Tibial artery (tissue), 4 donors: Measurements from ENCODE around the gene MRPS18C.

Experiments
- DNase-seq, 2 donors: peaks; one replicate each; pipeline ENCODE4 v3.0.0-alpha.2; 2019
- H3K27ac ChIP-seq, 2 donors: fragments of 200-600 bp; sonication (generic) in 1 of 2; 1 replicate in 1 of 2; 2 replicates in 1 of 2; pipeline ENCODE4 v1.5.1; 2018 to 2019; ENCODE audit warnings: mild to moderate bottlenecking in 1 of 2
- H3K27me3 ChIP-seq, 2 donors: fragments of 200-600 bp; sonication (generic) in 1 of 2; one replicate each; pipeline versions ENCODE4 v1.5.1 to v1.6.0; 2016 to 2019
- H3K36me3 ChIP-seq, 3 donors: fragments of 200-600 bp; sonication (generic) in 2 of 3; one replicate each; pipeline ENCODE4 v1.5.1; 2016 to 2019; ENCODE audit warnings: mild to moderate bottlenecking in 2 of 3
- H3K4me1 ChIP-seq, 4 donors: fragments of 200-600 bp; sonication (generic) in 2 of 4; 1 replicate in 3 of 4; 2 replicates in 1 of 4; pipeline ENCODE4 v1.5.1; 2016 to 2019
- H3K4me3 ChIP-seq, 2 donors: fragments of 200-600 bp; sonication (generic) in 1 of 2; 1 replicate in 1 of 2; 2 replicates in 1 of 2; pipeline ENCODE4 v1.5.1; 2018 to 2019; ENCODE audit warnings: mild to moderate bottlenecking in 2 of 2
- H3K9me3 ChIP-seq, 3 donors: fragments of 200-600 bp; sonication (generic) in 1 of 3; one replicate each; pipeline ENCODE4 v1.5.1; 2016 to 2019
- intact Hi-C: fragments of 100-400 bp; cut with DNase I; formaldehyde crosslinking; loops from one replicate; pipeline ENCODE4 v1.15.0; 2023; ENCODE audit warnings: low total_unique reads
- TF ChIP-seq, protein P1 (sequence below), 2 experiments: fragments of 200-600 bp in 1 of 2; fragments of 450-650 bp in 1 of 2; IDR thresholded peaks; one replicate each; pipeline ENCODE4 v1.5.1; 2017 to 2019; ENCODE audit warnings: antibody characterized with exemption in 2 of 2, mild to moderate bottlenecking in 1 of 2, moderate library complexity in 1 of 2

Gene MRPS18C

DNA sequence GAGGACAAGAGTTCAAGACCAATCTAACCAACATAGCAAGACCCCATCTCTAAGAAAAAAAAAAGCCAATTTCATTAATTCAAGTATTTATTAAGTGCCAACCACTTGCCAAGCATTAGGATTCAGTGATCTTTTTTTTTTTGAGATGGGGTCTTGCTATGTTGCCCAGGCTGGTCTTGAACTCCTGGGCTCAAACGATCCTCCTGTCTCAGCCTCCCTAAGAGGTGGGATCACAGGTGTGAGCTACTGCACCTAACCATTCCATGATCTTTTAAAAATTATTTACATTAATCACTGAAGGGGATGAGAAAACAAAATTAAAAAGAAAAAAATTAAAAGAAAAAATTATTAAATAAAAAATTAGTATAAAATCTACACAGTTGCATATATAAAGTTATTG, 24.7 kb upstream of the MRPS18C start:
- Histone ChIP-seq H3K9me3 (no peaks in the 10 kb centered on the region), H3K36me3 (peaks cover 25 to 57% (median 45%) of the 10 kb centered on the region in 3 donors)

DNA sequence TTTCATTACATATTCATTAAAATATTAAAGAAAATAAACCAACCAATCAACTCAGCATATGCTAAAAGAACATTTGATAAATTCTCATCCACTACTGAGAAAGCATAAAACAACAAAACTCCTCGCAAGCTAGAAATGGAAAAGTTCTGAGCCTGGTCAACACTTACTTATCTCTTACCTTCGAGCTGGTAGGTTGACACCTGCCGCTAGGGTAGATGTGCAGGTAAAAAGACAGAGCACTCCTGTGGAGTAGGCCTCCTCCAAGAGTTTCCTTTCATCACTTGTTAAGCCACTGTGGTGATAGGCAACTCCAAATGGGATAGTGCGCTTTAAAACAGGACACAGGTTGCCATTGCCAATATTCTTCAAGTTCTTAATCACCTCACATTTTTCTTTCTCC, 19.2 kb upstream of the MRPS18C start:
- intact Hi-C loops: no loop called here
- no peaks in the 10 kb centered on the region for H3K4me1 ChIP-seq
- H3K27me3 ChIP-seq: no peaks in the 10 kb centered on the region
- H3K36me3 ChIP-seq: peaks cover 35 to 61% (median 51%) of the 10 kb centered on the region in 3 donors
- TF ChIP-seq, protein P1, sequence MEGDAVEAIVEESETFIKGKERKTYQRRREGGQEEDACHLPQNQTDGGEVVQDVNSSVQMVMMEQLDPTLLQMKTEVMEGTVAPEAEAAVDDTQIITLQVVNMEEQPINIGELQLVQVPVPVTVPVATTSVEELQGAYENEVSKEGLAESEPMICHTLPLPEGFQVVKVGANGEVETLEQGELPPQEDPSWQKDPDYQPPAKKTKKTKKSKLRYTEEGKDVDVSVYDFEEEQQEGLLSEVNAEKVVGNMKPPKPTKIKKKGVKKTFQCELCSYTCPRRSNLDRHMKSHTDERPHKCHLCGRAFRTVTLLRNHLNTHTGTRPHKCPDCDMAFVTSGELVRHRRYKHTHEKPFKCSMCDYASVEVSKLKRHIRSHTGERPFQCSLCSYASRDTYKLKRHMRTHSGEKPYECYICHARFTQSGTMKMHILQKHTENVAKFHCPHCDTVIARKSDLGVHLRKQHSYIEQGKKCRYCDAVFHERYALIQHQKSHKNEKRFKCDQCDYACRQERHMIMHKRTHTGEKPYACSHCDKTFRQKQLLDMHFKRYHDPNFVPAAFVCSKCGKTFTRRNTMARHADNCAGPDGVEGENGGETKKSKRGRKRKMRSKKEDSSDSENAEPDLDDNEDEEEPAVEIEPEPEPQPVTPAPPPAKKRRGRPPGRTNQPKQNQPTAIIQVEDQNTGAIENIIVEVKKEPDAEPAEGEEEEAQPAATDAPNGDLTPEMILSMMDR (IDR thresholded peaks at IDR 0.05): no peak
- no peaks in the 10 kb centered on the region for H3K9me3 ChIP-seq
- DNase-seq: no peak
- no peak overlapping the region for H3K4me3 ChIP-seq
- no peak overlapping the region for H3K27ac ChIP-seq

More for the DNA sequence above, 24.7 kb upstream of the MRPS18C start:
- TF ChIP-seq, protein P1 (IDR thresholded peaks at IDR 0.05): no peak
- intact Hi-C loops: no loop called here
- no peaks in the 10 kb centered on the region for H3K27me3 ChIP-seq
- H3K4me1 ChIP-seq: no peaks in the 10 kb centered on the region
- H3K4me3 ChIP-seq: no peak overlapping the region
- no peak for DNase-seq
- no peak overlapping the region for H3K27ac ChIP-seq

DNA sequence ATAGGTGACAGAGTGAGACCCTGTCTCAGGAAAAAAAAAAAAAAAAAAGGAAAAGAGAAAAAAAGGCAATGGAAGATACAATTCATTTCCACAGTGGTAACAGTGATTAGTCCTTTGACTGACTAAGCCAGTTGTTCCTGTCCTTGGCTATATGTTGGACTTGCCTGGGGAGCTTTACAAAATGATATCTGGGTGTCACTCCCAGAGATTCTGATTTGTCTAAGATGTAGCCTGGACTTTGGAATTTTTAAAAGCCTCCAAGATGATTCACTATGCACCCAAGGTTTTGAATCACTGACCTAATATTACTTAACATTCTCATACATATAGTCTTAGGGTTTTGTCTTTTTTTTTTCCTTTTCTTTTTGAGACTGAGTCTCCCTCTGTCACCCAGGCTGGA, 17.1 kb upstream of the MRPS18C start:
- no peak overlapping the region for H3K4me3 ChIP-seq
- TF ChIP-seq, protein P1 (IDR thresholded peaks at IDR 0.05): no peak
- H3K27ac ChIP-seq: no peak overlapping the region
- no peak for DNase-seq
- no peaks in the 10 kb centered on the region for H3K9me3 ChIP-seq
- intact Hi-C loops: no loop called here
- H3K4me1 ChIP-seq: no peaks in the 10 kb centered on the region
- peaks cover 52 to 68% (median 57%) of the 10 kb centered on the region in 3 donors for H3K36me3 ChIP-seq
- no peaks in the 10 kb centered on the region for H3K27me3 ChIP-seq

DNA sequence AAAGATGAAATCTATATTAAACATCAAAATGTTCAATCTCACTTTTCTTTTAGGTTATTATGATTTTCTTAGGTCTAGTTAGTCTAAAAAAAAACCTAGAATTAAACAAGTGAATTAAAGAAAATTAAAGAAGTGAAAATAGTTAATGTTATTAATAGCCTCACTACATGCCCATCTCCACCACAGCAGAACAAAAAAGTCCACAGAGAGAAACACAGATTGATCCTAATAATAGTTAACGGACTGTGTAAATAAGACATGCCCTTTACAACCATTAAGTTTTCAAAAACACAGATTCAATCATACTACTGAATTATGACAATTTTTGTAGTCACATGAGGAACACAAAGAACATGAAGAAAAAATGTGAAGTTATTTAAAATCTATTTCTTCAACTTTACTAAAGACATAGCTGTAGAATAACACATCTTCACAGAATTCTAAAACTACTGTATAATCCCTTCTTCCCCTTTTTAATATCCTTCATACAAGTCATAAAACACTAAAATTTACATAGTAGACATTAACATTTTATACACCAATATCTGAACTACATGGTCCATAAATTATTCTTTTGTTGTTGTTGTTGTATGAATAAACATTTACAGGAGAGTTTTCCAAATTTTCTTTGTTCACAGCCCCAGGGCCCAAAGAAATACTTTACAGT, 15.6 kb upstream of the MRPS18C start:
- Histone ChIP-seq H3K27me3 (no peaks in the 10 kb centered on the region), H3K4me3 (no peak overlapping the region), H3K4me1 (no peaks in the 10 kb centered on the region), H3K27ac (no peak overlapping the region), H3K9me3 (no peaks in the 10 kb centered on the region), H3K36me3 (peaks cover 65 to 76% (median 67%) of the 10 kb centered on the region in 3 donors)
- TF ChIP-seq, protein P1 (IDR thresholded peaks at IDR 0.05): no peak
- intact Hi-C loops: no loop called here
- DNase-seq: no peak

DNA sequence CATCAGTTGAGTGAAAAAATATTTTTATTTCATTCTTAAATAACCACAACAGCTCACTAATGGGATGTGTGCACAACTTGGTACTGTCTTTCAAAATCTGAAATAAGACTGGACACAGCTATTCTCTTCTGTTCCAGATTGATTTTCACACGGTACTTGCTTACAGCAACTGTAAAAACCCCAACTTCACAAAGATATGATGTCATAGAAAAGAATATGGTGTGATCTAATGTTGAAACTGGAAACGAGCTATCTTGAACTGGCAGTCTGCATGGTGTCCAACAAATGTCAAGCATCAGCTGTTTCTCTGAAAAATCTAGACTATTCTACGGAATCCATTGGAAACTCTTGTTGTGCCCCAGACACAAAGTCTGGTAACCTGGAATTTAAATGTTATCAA, 15.0 kb upstream of the MRPS18C start:
- Histone ChIP-seq H3K9me3 (no peaks in the 10 kb centered on the region), H3K27me3 (no peaks in the 10 kb centered on the region), H3K4me1 (no peaks in the 10 kb centered on the region), H3K36me3 (peaks cover 67 to 78% (median 73%) of the 10 kb centered on the region in 3 donors), H3K27ac (no peak overlapping the region), H3K4me3 (no peak overlapping the region)
- intact Hi-C loops: no loop called here
- no peak for DNase-seq
- TF ChIP-seq, protein P1 (IDR thresholded peaks at IDR 0.05): no peak
